ENCODE measurements around the gene CDH4.

The CDH4 gene

DNA sequence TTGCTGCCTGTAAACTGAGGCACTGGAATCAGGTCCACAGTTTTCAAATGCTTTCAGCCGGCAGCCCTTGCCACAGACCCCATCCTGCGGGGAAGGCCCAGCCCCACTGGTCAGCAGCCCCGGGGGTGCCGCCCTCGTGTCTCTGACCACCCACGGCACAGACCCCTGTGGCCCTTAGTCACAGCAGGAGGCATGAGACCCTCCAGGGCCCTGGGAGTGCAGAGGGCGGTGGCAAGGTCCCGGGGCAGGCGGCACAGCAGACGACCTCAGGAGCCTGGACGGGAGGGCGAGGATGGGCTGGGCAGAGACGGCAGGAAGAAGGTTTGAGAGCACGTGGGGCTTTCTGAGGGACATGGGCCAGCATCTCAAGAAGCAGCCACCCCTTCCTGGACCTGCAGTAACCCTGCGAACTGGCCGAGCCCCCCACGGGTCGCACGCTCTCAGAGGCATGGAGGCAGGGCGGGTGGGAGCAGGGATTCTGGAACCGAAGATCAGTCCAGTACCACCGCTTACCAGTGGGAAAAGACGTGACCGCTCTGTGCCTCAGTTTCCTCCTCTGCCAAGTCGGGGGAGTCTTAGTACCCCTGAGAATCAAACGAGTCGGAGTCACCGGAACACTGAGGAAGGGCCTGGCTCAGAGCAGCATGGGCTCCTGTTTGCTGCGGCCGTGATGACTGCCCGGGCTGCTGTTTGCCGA, 672.9 kb downstream of the CDH4 start:
- no peak overlapping the region for H3K4me3 ChIP-seq (ENCODE audit: low read length in 2 of 2)
- no peak overlapping the region for H3K9ac ChIP-seq (ENCODE audit: low read depth in 1 of 2, low read length in 2 of 2)
- H3K4me1 ChIP-seq (ENCODE audit: control insufficient read depth in 2 of 2, insufficient read depth in 2 of 2, low read length in 2 of 2) = no peaks in the 10 kb centered on the region
- no peak overlapping the region for H3K27ac ChIP-seq (ENCODE audit: low read depth in 2 of 2, low read length in 2 of 2)
- no peaks in the 10 kb centered on the region for H3K9me3 ChIP-seq (ENCODE audit: control insufficient read depth in 2 of 2, low read length in 2 of 2)
- no peaks in the 10 kb centered on the region for H3K36me3 ChIP-seq (ENCODE audit: control insufficient read depth in 2 of 2, insufficient read depth in 2 of 2, low read length in 2 of 2)
- no peaks in the 10 kb centered on the region for H3K27me3 ChIP-seq (ENCODE audit: control insufficient read depth in 2 of 2, insufficient read depth in 2 of 2, low read length in 2 of 2)

DNA sequence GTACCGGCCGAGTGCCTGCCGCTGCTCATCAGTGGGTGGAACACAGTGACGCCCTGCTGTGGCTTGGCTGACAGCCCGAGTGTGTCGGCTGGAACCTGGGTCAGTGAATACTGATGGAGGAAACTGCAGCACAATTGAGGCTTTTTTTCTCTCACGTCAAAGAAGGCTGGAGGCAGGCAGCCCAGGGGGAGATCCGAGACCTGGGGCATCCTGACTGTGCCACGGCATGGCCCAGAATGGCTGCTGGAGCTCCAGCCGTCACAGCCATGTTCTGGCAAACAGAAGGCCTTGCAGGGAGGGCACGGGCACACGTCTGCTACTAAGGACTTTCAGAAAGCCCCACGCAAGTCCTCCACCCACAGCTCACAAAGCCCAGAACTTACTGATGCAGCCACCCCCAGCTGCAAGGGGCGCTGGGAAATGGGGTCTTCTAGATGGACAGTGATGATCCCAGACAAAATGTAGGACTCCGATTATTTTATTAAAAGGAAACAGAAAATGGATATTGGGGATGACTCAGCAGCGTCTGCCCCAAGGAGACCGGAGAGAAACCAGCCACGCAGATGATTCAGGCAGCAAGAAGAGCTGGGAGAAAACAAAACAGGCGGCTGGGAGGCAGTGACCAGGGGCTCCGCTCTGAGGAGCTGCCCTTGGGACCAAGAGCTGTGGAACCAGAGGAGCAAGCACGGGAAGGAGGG, 673.6 kb downstream of the CDH4 start:
- Histone ChIP-seq H3K4me1 (ENCODE audit: control insufficient read depth in 2 of 2, insufficient read depth in 2 of 2, low read length in 2 of 2) (no peaks in the 10 kb centered on the region), H3K36me3 (ENCODE audit: control insufficient read depth in 2 of 2, insufficient read depth in 2 of 2, low read length in 2 of 2) (no peaks in the 10 kb centered on the region), H3K27ac (ENCODE audit: low read depth in 2 of 2, low read length in 2 of 2) (no peak overlapping the region), H3K9me3 (ENCODE audit: control insufficient read depth in 2 of 2, low read length in 2 of 2) (no peaks in the 10 kb centered on the region), H3K4me3 (ENCODE audit: low read length in 2 of 2) (no peak overlapping the region), H3K9ac (ENCODE audit: low read depth in 1 of 2, low read length in 2 of 2) (no peak overlapping the region), H3K27me3 (ENCODE audit: control insufficient read depth in 2 of 2, insufficient read depth in 2 of 2, low read length in 2 of 2) (no peaks in the 10 kb centered on the region)

DNA sequence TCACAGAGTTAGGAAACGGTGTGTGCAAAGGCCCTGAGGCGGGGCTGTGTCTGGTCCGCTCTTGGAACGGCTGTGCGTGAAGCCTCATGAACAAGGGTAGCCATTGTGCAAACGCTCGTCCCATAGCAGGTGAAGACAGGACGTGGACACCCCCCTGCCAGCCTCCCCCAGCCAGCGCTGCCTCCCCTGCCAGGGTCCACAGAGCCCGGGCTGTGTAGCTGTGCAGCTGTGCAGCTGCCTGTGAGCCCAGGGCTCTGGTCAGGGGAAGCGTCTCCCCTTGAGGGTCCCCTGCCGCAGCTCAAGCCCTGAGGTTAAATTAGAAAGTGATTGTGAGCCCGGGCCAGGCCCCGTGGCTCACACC, 674.2 kb downstream of the CDH4 start:
- no peak overlapping the region for H3K4me3 ChIP-seq (ENCODE audit: low read length in 2 of 2)
- H3K27ac ChIP-seq (ENCODE audit: low read depth in 2 of 2, low read length in 2 of 2) = no peak overlapping the region
- H3K4me1 ChIP-seq (ENCODE audit: control insufficient read depth in 2 of 2, insufficient read depth in 2 of 2, low read length in 2 of 2) = no peaks in the 10 kb centered on the region
- H3K9me3 ChIP-seq (ENCODE audit: control insufficient read depth in 2 of 2, low read length in 2 of 2) = no peaks in the 10 kb centered on the region
- no peak overlapping the region for H3K9ac ChIP-seq (ENCODE audit: low read depth in 1 of 2, low read length in 2 of 2)
- no peaks in the 10 kb centered on the region for H3K27me3 ChIP-seq (ENCODE audit: control insufficient read depth in 2 of 2, insufficient read depth in 2 of 2, low read length in 2 of 2)
- H3K36me3 ChIP-seq (ENCODE audit: control insufficient read depth in 2 of 2, insufficient read depth in 2 of 2, low read length in 2 of 2) = no peaks in the 10 kb centered on the region

DNA sequence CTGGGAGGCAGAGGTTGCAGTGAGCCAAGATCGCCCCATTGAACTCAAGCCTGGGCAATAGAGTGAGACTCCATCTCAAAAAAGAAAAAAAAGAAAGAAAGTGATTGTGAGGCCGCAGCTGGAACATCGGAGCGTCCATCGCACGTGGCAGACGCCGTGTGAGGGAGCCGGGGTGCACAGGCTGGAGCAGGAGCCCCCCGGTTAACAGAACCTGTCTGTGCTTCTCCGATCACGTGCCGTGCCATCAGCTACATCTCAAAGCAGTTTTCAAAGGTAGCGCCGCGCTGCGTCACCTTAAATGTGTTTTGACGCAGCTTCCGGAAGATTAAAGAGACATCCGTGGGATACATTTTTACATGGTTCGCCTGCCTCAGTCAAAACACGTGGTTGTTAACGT, 674.7 kb downstream of the CDH4 start:
- H3K36me3 ChIP-seq (ENCODE audit: control insufficient read depth in 2 of 2, insufficient read depth in 2 of 2, low read length in 2 of 2) = no peaks in the 10 kb centered on the region
- H3K27ac ChIP-seq (ENCODE audit: low read depth in 2 of 2, low read length in 2 of 2) = no peak overlapping the region
- H3K4me1 ChIP-seq (ENCODE audit: control insufficient read depth in 2 of 2, insufficient read depth in 2 of 2, low read length in 2 of 2) = no peaks in the 10 kb centered on the region
- H3K27me3 ChIP-seq (ENCODE audit: control insufficient read depth in 2 of 2, insufficient read depth in 2 of 2, low read length in 2 of 2) = no peaks in the 10 kb centered on the region
- no peak overlapping the region for H3K9ac ChIP-seq (ENCODE audit: low read depth in 1 of 2, low read length in 2 of 2)
- H3K9me3 ChIP-seq (ENCODE audit: control insufficient read depth in 2 of 2, low read length in 2 of 2) = no peaks in the 10 kb centered on the region
- H3K4me3 ChIP-seq (ENCODE audit: low read length in 2 of 2) = no peak overlapping the region

DNA sequence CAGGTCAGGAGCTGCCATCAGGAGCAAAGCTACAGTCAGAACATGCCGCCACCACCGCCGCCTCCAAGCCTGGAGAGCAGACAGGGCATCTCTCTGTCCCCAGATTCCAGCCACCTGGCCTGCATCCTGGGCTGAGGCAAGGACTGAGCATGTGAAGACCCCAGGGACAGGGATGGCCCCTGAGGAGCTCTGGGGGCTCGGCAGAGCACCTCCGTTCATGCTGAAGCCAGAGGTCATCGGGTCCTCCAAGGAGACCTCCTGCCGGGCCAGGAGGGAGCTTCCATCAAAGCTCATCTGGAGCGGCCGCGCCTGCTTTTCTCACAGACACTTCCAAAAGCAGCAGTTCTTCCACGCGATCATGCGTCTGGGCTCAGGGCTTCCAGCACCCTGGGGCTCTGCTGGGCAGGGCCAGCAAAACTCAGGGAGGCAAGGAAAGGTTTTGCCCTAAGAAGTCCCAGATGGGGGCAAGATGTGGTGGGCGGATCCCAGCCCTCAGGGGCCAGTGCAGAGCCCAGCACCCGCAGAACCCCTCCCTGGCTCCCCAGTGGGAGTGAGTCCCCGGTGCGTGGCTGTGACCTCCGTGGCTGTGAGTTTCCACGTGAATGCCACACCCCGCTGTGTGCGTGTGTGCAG, 675.2 kb downstream of the CDH4 start:
- Histone ChIP-seq H3K4me3 (ENCODE audit: low read length in 2 of 2) (no peak overlapping the region), H3K36me3 (ENCODE audit: control insufficient read depth in 2 of 2, insufficient read depth in 2 of 2, low read length in 2 of 2) (no peaks in the 10 kb centered on the region), H3K4me1 (ENCODE audit: control insufficient read depth in 2 of 2, insufficient read depth in 2 of 2, low read length in 2 of 2) (no peaks in the 10 kb centered on the region), H3K27ac (ENCODE audit: low read depth in 2 of 2, low read length in 2 of 2) (no peak overlapping the region), H3K9me3 (ENCODE audit: control insufficient read depth in 2 of 2, low read length in 2 of 2) (no peaks in the 10 kb centered on the region), H3K27me3 (ENCODE audit: control insufficient read depth in 2 of 2, insufficient read depth in 2 of 2, low read length in 2 of 2) (peaks cover 0 to under 1% of the 10 kb centered on the region in 2 donors), H3K9ac (ENCODE audit: low read depth in 1 of 2, low read length in 2 of 2) (no peak overlapping the region)

DNA sequence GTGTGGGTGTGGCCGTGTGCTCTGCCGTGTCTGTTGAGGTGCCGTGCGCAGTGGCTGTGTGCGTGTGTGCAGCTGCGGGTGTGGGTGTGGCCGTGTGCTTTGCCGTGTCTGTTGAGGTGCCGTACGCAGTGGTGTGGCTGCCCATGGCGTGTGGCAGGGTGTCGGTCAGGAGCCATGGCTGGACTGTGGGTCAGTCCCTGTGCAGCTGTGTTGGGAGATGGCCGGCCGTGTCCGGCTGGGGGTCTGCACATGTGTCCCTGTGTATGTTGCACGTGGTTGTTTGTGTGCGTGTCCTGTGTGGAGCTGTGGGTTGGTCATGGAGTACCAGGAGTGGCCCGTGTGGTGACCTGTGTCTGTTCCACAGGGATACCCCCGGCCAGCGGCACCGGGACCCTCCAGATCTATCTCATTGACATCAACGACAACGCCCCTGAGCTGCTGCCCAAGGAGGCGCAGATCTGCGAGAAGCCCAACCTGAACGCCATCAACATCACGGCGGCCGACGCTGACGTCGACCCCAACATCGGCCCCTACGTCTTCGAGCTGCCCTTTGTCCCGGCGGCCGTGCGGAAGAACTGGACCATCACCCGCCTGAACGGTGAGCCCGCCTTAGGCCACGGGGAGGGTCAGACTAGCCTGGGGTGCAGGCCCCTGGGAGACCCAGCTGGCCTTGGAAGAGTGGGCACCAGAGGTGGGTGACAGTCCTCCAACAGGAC, 675.9 kb downstream of the CDH4 start:
- peaks cover 0 to 5% of the 10 kb centered on the region in 2 donors for H3K27me3 ChIP-seq (ENCODE audit: control insufficient read depth in 2 of 2, insufficient read depth in 2 of 2, low read length in 2 of 2)
- H3K27ac ChIP-seq (ENCODE audit: low read depth in 2 of 2, low read length in 2 of 2) = no peak overlapping the region
- H3K36me3 ChIP-seq (ENCODE audit: control insufficient read depth in 2 of 2, insufficient read depth in 2 of 2, low read length in 2 of 2) = no peaks in the 10 kb centered on the region
- H3K4me1 ChIP-seq (ENCODE audit: control insufficient read depth in 2 of 2, insufficient read depth in 2 of 2, low read length in 2 of 2) = no peaks in the 10 kb centered on the region
- H3K9me3 ChIP-seq (ENCODE audit: control insufficient read depth in 2 of 2, low read length in 2 of 2) = no peaks in the 10 kb centered on the region
- H3K9ac ChIP-seq (ENCODE audit: low read depth in 1 of 2, low read length in 2 of 2) = no peak overlapping the region
- H3K4me3 ChIP-seq (ENCODE audit: low read length in 2 of 2) = no peak overlapping the region

DNA sequence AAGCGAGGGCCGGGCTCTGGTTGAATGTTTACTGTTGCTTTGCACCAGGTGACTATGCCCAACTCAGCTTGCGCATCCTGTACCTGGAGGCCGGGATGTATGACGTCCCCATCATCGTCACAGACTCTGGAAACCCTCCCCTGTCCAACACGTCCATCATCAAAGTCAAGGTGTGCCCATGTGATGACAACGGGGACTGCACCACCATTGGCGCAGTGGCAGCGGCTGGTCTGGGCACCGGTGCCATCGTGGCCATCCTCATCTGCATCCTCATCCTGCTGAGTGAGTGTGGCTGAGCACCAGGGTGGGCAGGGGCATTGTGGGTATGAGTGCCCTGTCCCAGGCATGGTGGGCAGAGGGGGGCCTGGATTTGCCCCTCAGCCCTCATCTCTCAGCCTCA, 677.5 kb downstream of the CDH4 start:
- no peak overlapping the region for H3K27ac ChIP-seq (ENCODE audit: low read depth in 2 of 2, low read length in 2 of 2)

DNA sequence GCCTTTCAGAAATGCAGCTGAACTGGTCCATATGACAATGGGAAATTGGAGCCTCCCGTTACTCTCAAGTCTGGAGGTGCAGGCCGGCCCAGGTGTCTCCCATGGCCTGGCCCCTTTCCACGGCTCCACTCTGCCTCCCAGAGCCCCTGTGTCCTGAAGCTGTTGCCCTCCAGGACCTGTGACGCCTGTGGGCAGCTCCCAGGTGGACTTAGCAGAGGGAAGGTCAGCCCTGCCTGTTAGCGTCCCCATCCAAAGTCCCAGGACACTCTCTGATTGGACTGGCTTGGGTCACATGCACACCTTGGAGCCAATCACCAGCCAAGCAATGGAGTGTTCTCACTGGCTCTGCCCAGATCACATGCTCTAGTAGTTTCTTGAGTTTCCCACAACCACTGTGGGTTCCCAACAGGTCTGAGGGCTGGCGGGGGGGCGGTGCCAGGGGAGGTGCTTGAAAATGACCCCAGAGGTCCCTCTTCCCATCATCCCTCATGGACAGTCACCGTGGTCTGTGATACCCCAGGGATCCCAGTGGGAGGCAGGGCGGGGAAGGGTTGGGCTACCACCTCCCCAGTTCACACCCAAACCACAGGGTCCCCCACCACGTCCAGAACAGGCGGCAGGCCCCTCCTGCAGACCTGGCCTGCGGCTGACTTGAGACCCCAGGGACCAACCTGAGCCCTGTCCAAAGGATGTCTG, 678.1 kb downstream of the CDH4 start:
- Histone ChIP-seq H3K36me3 (ENCODE audit: control insufficient read depth in 2 of 2, insufficient read depth in 2 of 2, low read length in 2 of 2) (no peaks in the 10 kb centered on the region), H3K4me1 (ENCODE audit: control insufficient read depth in 2 of 2, insufficient read depth in 2 of 2, low read length in 2 of 2) (no peaks in the 10 kb centered on the region), H3K9me3 (ENCODE audit: control insufficient read depth in 2 of 2, low read length in 2 of 2) (no peaks in the 10 kb centered on the region), H3K9ac (ENCODE audit: low read depth in 1 of 2, low read length in 2 of 2) (no peak overlapping the region), H3K4me3 (ENCODE audit: low read length in 2 of 2) (no peak overlapping the region), H3K27ac (ENCODE audit: low read depth in 2 of 2, low read length in 2 of 2) (no peak overlapping the region), H3K27me3 (ENCODE audit: control insufficient read depth in 2 of 2, insufficient read depth in 2 of 2, low read length in 2 of 2) (peaks cover 0 to 5% of the 10 kb centered on the region in 2 donors)

More for the DNA sequence above, 677.5 kb downstream of the CDH4 start:
- H3K9ac ChIP-seq (ENCODE audit: low read depth in 1 of 2, low read length in 2 of 2) = no peak overlapping the region
- no peaks in the 10 kb centered on the region for H3K36me3 ChIP-seq (ENCODE audit: control insufficient read depth in 2 of 2, insufficient read depth in 2 of 2, low read length in 2 of 2)
- no peaks in the 10 kb centered on the region for H3K4me1 ChIP-seq (ENCODE audit: control insufficient read depth in 2 of 2, insufficient read depth in 2 of 2, low read length in 2 of 2)
- no peaks in the 10 kb centered on the region for H3K9me3 ChIP-seq (ENCODE audit: control insufficient read depth in 2 of 2, low read length in 2 of 2)
- H3K4me3 ChIP-seq (ENCODE audit: low read length in 2 of 2) = no peak overlapping the region
- H3K27me3 ChIP-seq (ENCODE audit: control insufficient read depth in 2 of 2, insufficient read depth in 2 of 2, low read length in 2 of 2) = peaks cover 0 to 5% of the 10 kb centered on the region in 2 donors

DNA sequence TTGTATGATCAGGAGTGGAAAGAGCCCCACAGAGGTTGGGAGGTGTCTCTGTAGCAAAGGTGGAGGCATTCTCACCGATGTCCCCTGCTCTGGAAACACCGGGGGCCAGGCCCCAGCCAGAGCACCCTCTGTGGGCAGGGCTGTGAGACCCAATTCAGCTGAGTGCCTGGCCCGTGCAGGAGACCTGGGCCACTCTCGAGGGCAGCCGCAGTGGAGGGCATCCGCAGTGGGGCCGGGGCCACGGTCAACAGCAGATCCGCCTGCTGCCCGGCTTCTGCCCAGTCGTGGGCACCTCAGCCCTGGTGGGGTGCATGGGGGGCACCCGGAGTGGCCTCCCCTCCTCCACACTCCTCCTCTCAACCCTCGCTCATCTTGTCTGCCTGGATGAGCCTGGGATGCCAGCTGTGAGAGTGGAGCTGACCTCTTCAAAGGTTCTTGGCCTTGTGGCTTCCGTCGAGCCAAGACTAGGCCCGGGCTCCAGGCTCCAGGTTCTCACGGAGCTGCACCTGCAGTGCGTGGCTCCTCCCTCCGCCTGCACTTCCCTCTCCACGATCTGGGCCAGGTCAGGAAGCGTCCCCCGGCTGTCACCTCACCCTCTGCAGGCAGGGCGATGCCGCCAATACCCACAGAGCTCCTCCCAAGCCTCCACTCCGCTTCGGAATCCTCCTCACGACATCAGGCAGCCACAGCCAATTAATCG, 678.9 kb downstream of the CDH4 start:
- no peaks in the 10 kb centered on the region for H3K4me1 ChIP-seq (ENCODE audit: control insufficient read depth in 2 of 2, insufficient read depth in 2 of 2, low read length in 2 of 2)
- no peaks in the 10 kb centered on the region for H3K9me3 ChIP-seq (ENCODE audit: control insufficient read depth in 2 of 2, low read length in 2 of 2)
- H3K36me3 ChIP-seq (ENCODE audit: control insufficient read depth in 2 of 2, insufficient read depth in 2 of 2, low read length in 2 of 2) = no peaks in the 10 kb centered on the region
- peaks cover 0 to 5% of the 10 kb centered on the region in 2 donors for H3K27me3 ChIP-seq (ENCODE audit: control insufficient read depth in 2 of 2, insufficient read depth in 2 of 2, low read length in 2 of 2)
- no peak overlapping the region for H3K27ac ChIP-seq (ENCODE audit: low read depth in 2 of 2, low read length in 2 of 2)
- no peak overlapping the region for H3K9ac ChIP-seq (ENCODE audit: low read depth in 1 of 2, low read length in 2 of 2)
- no peak overlapping the region for H3K4me3 ChIP-seq (ENCODE audit: low read length in 2 of 2)

All from mucosa of rectum (tissue), 2 donors.